ENCODE measurements around the gene YAF2.

GRCh38 chr12:42162193-42162592, 75.9 kb downstream of the YAF2 start:
- no peak for TF ChIP-seq POLR2A (IDR thresholded peaks at IDR 0.05)
- TF ChIP-seq CTCF (IDR thresholded peaks at IDR 0.05), result no peak
